Body of pancreas (tissue), 4 donors: Measurements from ENCODE around the gene HRG.

Experiments used
- POLR2A ChIP-seq, 3 donors: fragments of 450-650 bp; IDR thresholded peaks; one replicate each; pipeline ENCODE4 v1.6.1; 2016; ENCODE audit warnings: antibody characterized with exemption in 3 of 3, mild to moderate bottlenecking in 2 of 3
- TF ChIP-seq, protein P1 (sequence below), 7 experiments: fragments of 450-650 bp in 4 of 7; fragments of 200-600 bp in 3 of 7; sonication (generic) in 3 of 7; IDR thresholded peaks; one replicate each; pipeline ENCODE4 v1.5.1; 2016 to 2019; ENCODE audit warnings: antibody characterized with exemption in 7 of 7

DNA sequence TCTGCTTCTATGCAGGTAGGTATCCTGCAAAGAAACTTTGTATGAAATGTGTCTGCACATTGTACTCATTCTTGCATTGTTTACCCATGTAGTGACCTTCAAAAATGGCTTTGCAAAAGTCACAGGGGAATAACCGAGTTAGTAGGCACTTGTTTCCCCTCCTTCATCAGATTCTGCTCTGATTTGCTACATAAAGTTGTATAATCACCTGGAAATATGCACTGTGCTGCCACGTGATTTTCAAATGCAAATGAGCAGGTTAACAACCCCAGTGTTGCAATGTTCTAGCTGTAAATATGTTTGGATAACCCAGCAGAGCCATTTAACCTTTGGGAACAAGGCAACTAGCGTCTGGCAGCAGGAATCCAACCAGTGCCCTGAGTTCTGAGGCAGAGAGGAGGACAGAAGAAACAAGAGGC lies 51.2 kb downstream of the HRG start, which contains the start of gene KNG1:
- TF ChIP-seq, protein P1, sequence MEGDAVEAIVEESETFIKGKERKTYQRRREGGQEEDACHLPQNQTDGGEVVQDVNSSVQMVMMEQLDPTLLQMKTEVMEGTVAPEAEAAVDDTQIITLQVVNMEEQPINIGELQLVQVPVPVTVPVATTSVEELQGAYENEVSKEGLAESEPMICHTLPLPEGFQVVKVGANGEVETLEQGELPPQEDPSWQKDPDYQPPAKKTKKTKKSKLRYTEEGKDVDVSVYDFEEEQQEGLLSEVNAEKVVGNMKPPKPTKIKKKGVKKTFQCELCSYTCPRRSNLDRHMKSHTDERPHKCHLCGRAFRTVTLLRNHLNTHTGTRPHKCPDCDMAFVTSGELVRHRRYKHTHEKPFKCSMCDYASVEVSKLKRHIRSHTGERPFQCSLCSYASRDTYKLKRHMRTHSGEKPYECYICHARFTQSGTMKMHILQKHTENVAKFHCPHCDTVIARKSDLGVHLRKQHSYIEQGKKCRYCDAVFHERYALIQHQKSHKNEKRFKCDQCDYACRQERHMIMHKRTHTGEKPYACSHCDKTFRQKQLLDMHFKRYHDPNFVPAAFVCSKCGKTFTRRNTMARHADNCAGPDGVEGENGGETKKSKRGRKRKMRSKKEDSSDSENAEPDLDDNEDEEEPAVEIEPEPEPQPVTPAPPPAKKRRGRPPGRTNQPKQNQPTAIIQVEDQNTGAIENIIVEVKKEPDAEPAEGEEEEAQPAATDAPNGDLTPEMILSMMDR (IDR thresholded peaks at IDR 0.05) = no peak
- TF ChIP-seq POLR2A (IDR thresholded peaks at IDR 0.05) = no peak
